H9 (cell line): Measurements from ENCODE around the gene CHI3L2. TPM values are rescaled to one million over a fixed set of nuclear protein-coding genes. Genes with fewer than 3 reads are reported as not detected.
A peak's percentile ranks its signal among the peaks of the same experiment; 100 is the strongest.

Experiments used
- DNase-seq: peaks from one replicate; pipeline ENCODE4 v3.0.0-alpha.2; 2017
- H2AFZ ChIP-seq: one replicate; pipeline ENCODE4 v1.6.1; 2013; ENCODE audit warnings: mild to moderate bottlenecking, low read length, control low read depth, moderate library complexity
- H2AK5ac ChIP-seq: 2 replicates; pipeline ENCODE4 v1.6.1; 2013; ENCODE audit warnings: low read length, control low read depth, mixed read lengths; ENCODE audit not compliant: insufficient read length
- H2BK120ac ChIP-seq: one replicate; pipeline ENCODE4 v1.6.1; 2013; ENCODE audit warnings: low read depth, mild to moderate bottlenecking, low read length, control low read depth, inconsistent platforms; ENCODE audit not compliant: poor library complexity, severe bottlenecking
- H2BK12ac ChIP-seq: 2 replicates; pipeline ENCODE4 v1.6.1; 2013; ENCODE audit warnings: low read length, control low read depth, mixed read lengths, low read depth; ENCODE audit not compliant: insufficient read length
- H2BK15ac ChIP-seq: 2 replicates; pipeline ENCODE4 v1.6.1; 2013; ENCODE audit warnings: low read depth, low read length, control low read depth
- H2BK20ac ChIP-seq: one replicate; pipeline ENCODE4 v1.6.1; 2013; ENCODE audit warnings: low read depth, mild to moderate bottlenecking, low read length, control low read depth, inconsistent platforms; ENCODE audit not compliant: poor library complexity, severe bottlenecking
- H2BK5ac ChIP-seq: 2 replicates; pipeline ENCODE4 v1.6.1; 2013; ENCODE audit warnings: low read length, control low read depth, mixed read lengths; ENCODE audit not compliant: insufficient read length
- H3K14ac ChIP-seq: 2 replicates; pipeline ENCODE4 v1.6.1; 2013; ENCODE audit warnings: low read length, control low read depth; ENCODE audit not compliant: insufficient read depth
- H3K18ac ChIP-seq: 2 replicates; pipeline ENCODE4 v1.6.1; 2013; ENCODE audit warnings: low read depth, mild to moderate bottlenecking, mixed read lengths, low read length, control low read depth; ENCODE audit not compliant: insufficient read length
- H3K23ac ChIP-seq: 2 replicates; pipeline ENCODE4 v1.6.1; 2013; ENCODE audit warnings: low read length, control low read depth, mixed read lengths, low read depth; ENCODE audit not compliant: insufficient read length
- H3K23me2 ChIP-seq: 2 replicates; pipeline ENCODE4 v1.6.1; 2013; ENCODE audit warnings: low read depth, mild to moderate bottlenecking, mixed read lengths, low read length, control low read depth; ENCODE audit not compliant: insufficient read length, poor library complexity, severe bottlenecking
- H3K27ac ChIP-seq: 2 replicates; pipeline ENCODE4 v1.5.1; 2013; ENCODE audit warnings: low read length, control low read depth, mixed read lengths, low read depth; ENCODE audit not compliant: insufficient read length
- H3K27me3 ChIP-seq: 2 replicates; pipeline ENCODE4 v1.6.1; 2013; ENCODE audit warnings: low read length, control low read depth, inconsistent platforms; ENCODE audit not compliant: insufficient read depth
- H3K4ac ChIP-seq: 2 replicates; pipeline ENCODE4 v1.6.1; 2013; ENCODE audit warnings: low read depth, mild to moderate bottlenecking, control low read depth, inconsistent platforms, low read length, moderate library complexity
- H3K4me1 ChIP-seq: 2 replicates; pipeline ENCODE4 v1.6.1; 2013; ENCODE audit warnings: low read length, control low read depth, inconsistent platforms; ENCODE audit not compliant: insufficient read depth
- H3K4me2 ChIP-seq: 2 replicates; pipeline ENCODE4 v1.6.1; 2013; ENCODE audit warnings: low read length, control low read depth, mixed read lengths; ENCODE audit not compliant: insufficient read length, insufficient read depth
- H3K56ac ChIP-seq: 2 replicates; pipeline ENCODE4 v1.6.1; 2013; ENCODE audit warnings: low read depth, mild to moderate bottlenecking, mixed read lengths, low read length, control low read depth; ENCODE audit not compliant: insufficient read length
- H3K79me1 ChIP-seq: 2 replicates; pipeline ENCODE4 v1.6.1; 2013; ENCODE audit warnings: low read depth, mild to moderate bottlenecking, moderate library complexity, low read length, control low read depth, inconsistent platforms; ENCODE audit not compliant: insufficient read depth, poor library complexity, severe bottlenecking
- H3K79me2 ChIP-seq: 2 replicates; pipeline ENCODE4 v1.6.1; 2013; ENCODE audit warnings: low read length, control low read depth, inconsistent platforms; ENCODE audit not compliant: insufficient read depth
- H3K9ac ChIP-seq: 2 replicates; pipeline ENCODE4 v1.6.1; 2013; ENCODE audit warnings: low read length, control low read depth, mixed read lengths; ENCODE audit not compliant: insufficient read length; ENCODE audit errors: extremely low read depth
- H3K9me3 ChIP-seq: one replicate; pipeline ENCODE4 v1.6.1; 2013; ENCODE audit warnings: low read depth, low read length, inconsistent platforms; ENCODE audit not compliant: control insufficient read depth
- H3T11ph ChIP-seq: one replicate; pipeline ENCODE4 v1.6.1; 2013; ENCODE audit warnings: mild to moderate bottlenecking, low read length, control low read depth, inconsistent platforms
- H4K20me1 ChIP-seq: one replicate; pipeline ENCODE4 v1.6.1; 2013; ENCODE audit not compliant: control insufficient read depth, insufficient read length, insufficient read depth
- H4K5ac ChIP-seq: 2 replicates; pipeline ENCODE4 v1.6.1; 2013; ENCODE audit warnings: low read depth, mild to moderate bottlenecking, mixed read lengths, low read length, control low read depth; ENCODE audit not compliant: insufficient read length
- H4K8ac ChIP-seq: replicated peaks from 2 replicates; pipeline ENCODE4 v1.6.1; 2013; ENCODE audit warnings: low read length, control low read depth, mixed read lengths, low read depth; ENCODE audit not compliant: insufficient read length
- H4K91ac ChIP-seq: 2 replicates; pipeline ENCODE4 v1.6.1; 2013; ENCODE audit warnings: low read depth, mild to moderate bottlenecking, moderate library complexity, mixed read lengths, low read length, control low read depth; ENCODE audit not compliant: insufficient read length
- H3K27ac Mint-ChIP-seq, 3 experiments: 2 replicates in 2 of 3; 3 replicates in 1 of 3; pipeline ENCODE4 v1.8.0; 2020 to 2021; ENCODE audit warnings: mixed read lengths in 3 of 3, mild to moderate bottlenecking in 1 of 3, moderate library complexity in 1 of 3
- H3K27me3 Mint-ChIP-seq: 2 replicates; pipeline ENCODE4 v1.8.0; 2021; ENCODE audit warnings: low read depth, mild to moderate bottlenecking, moderate library complexity, mixed read lengths
- H3K36me3 Mint-ChIP-seq, 3 experiments: 2 replicates in 2 of 3; 3 replicates in 1 of 3; pipeline ENCODE4 v1.8.0; 2020 to 2021; ENCODE audit warnings: low read depth in 3 of 3, mixed read lengths in 3 of 3; ENCODE audit not compliant: insufficient read depth in 1 of 3
- H3K4me1 Mint-ChIP-seq, 2 experiments: 2 replicates each; pipeline ENCODE4 v1.8.0; 2020; ENCODE audit warnings: mixed read lengths in 2 of 2
- H3K4me3 Mint-ChIP-seq, 2 experiments: 2 replicates in 1 of 2; 3 replicates in 1 of 2; pipeline ENCODE4 v1.8.0; 2020 to 2021; ENCODE audit warnings: mild to moderate bottlenecking in 2 of 2, mixed read lengths in 2 of 2, moderate library complexity in 1 of 2
- H3K9me3 Mint-ChIP-seq, 2 experiments: 2 replicates in 1 of 2; 3 replicates in 1 of 2; pipeline ENCODE4 v1.8.0; 2020; ENCODE audit warnings: mild to moderate bottlenecking in 2 of 2, mixed read lengths in 2 of 2, moderate library complexity in 1 of 2
- WGBS: extraction: QIAGEN DNeasy Blood & Tissue Kit; methylation state at CpG from one replicate; pipeline ENCODE4 v1.1.7; 2013; ENCODE audit warnings: missing lambda C conversion rate, low lambda C conversion rate, mixed read lengths; ENCODE audit not compliant: insufficient read length; ENCODE audit errors: extremely low coverage; 5-methylcytosine and 5-hydroxymethylcytosine counted together
- total RNA-seq: library from RNA; stranded (reverse); gene quantifications from 2 replicates; pipeline ENCODE4 v1.2.1, GENCODE V29; 2021
- TF ChIP-seq, protein P1 (sequence below): fragments of 200-600 bp; sonication (generic); conservative IDR thresholded peaks from 3 replicates; pipeline ENCODE4 v1.8.0; 2021; ENCODE audit warnings: antibody characterized with exemption, mild to moderate bottlenecking

Gene CHI3L2
- total RNA-seq, 1 experiment from 2014 or later: not detected

DNA sequence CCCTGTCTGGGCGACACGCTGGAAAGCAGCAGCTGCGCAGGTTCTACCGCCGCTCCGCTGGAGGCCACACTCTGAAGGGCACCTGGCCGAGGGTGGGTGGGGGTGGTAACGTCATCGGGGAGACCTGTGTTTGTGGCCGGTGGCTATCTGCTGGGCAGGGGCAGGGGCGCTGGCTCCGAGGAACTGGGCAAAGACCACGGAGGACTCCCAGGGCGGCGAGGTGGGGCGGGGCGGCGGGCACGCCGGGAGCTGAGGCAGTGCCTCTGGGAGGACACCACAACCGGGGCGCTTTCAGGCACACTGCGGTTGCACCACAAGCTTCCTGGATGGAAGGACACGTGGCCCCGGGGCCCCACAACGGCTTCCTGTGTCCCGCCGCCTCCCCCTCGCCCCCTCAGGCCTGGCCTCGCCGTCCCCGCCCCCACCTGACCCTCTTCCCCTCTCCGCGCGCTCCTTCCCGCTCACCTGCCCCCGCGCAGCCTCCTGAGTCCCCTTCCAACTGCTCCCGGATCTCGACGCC is 23.8 kb upstream of the CHI3L2 start:
- H3K27me3 ChIP-seq: no peaks in the 10 kb centered on the region
- no peak overlapping the region for H3K9ac ChIP-seq
- no peak overlapping the region for H3K4me2 ChIP-seq

More for the DNA sequence above, 23.8 kb upstream of the CHI3L2 start:
- no peak overlapping the region for H3K56ac ChIP-seq
- Mint-ChIP-seq H3K27me3 (peaks cover 13% of the 10 kb centered on the region), H3K9me3 (peaks cover 0 to 2% of the 10 kb centered on the region in 2 experiments; a peak in 1 of 5 replicates), H3K36me3 (peaks cover 0 to 2% (median 0%) of the 10 kb centered on the region in 3 experiments; a peak in 1 of 7 replicates), H3K27ac (no peak overlapping the region), H3K4me3 (no peak overlapping the region; a peak in 1 of 5 replicates), H3K4me1 (peaks cover 7 to 15% of the 10 kb centered on the region in 2 experiments)
- H2BK5ac ChIP-seq: no peak overlapping the region
- no peak overlapping the region for H2BK120ac ChIP-seq
- no peak overlapping the region for H2BK20ac ChIP-seq
- H2BK15ac ChIP-seq: no peak overlapping the region
- no peaks in the 10 kb centered on the region for H3K79me1 ChIP-seq
- no peak overlapping the region for H3K23ac ChIP-seq
- no peak overlapping the region for H3K4ac ChIP-seq
- H2AFZ ChIP-seq: no peak overlapping the region
- no peak overlapping the region for H3K18ac ChIP-seq
- H4K91ac ChIP-seq: no peak overlapping the region
- no peak overlapping the region for H4K8ac ChIP-seq
- H3K9me3 ChIP-seq: no peaks in the 10 kb centered on the region
- no peaks in the 10 kb centered on the region for H4K20me1 ChIP-seq
- DNase-seq: no peak
- H4K5ac ChIP-seq: no peak overlapping the region
- no peaks in the 10 kb centered on the region for H3K4me1 ChIP-seq
- H3K27ac ChIP-seq: no peak overlapping the region
- no peaks in the 10 kb centered on the region for H3K79me2 ChIP-seq
- no CpG with 5 or more reads among the region's 41 CpGs for WGBS
- TF ChIP-seq, protein P1, sequence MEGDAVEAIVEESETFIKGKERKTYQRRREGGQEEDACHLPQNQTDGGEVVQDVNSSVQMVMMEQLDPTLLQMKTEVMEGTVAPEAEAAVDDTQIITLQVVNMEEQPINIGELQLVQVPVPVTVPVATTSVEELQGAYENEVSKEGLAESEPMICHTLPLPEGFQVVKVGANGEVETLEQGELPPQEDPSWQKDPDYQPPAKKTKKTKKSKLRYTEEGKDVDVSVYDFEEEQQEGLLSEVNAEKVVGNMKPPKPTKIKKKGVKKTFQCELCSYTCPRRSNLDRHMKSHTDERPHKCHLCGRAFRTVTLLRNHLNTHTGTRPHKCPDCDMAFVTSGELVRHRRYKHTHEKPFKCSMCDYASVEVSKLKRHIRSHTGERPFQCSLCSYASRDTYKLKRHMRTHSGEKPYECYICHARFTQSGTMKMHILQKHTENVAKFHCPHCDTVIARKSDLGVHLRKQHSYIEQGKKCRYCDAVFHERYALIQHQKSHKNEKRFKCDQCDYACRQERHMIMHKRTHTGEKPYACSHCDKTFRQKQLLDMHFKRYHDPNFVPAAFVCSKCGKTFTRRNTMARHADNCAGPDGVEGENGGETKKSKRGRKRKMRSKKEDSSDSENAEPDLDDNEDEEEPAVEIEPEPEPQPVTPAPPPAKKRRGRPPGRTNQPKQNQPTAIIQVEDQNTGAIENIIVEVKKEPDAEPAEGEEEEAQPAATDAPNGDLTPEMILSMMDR: no peak
- H2BK12ac ChIP-seq: no peak overlapping the region
- H2AK5ac ChIP-seq: no peak overlapping the region
- peak overlapping the region; percentile 25 for H3K14ac ChIP-seq
- no peak overlapping the region for H3T11ph ChIP-seq
- no peaks in the 10 kb centered on the region for H3K23me2 ChIP-seq
